B cell (primary cell): ENCODE results near the gene PARD3. TPM values are rescaled to one million over a fixed set of nuclear protein-coding genes. Genes with fewer than 3 reads are reported as not detected.

Experiments used
- ATAC-seq: fragments of 200-7000 bp; cut with Tn5 transposase; one replicate; pipeline ENCODE4 v1.10.0; 2021; ENCODE audit warnings: low read depth, mild to moderate bottlenecking, moderate number of reproducible peaks, moderate library complexity
- CTCF ChIA-PET: fragments of 350-600 bp; sonication (Branson Sonifier 250); formaldehyde crosslinking; loops from one replicate; lab custom pipeline; 2021; ENCODE audit warnings: antibody characterized with exemption, inconsistent platforms; lab: Charles Lee
- POLR2A ChIA-PET: fragments of 350-600 bp; sonication (Branson Sonifier 250); formaldehyde crosslinking; loops from one replicate; lab custom pipeline; 2021; ENCODE audit warnings: antibody characterized with exemption; lab: Charles Lee
- DNase-seq: peaks from one replicate; pipeline ENCODE4 v3.0.0; 2013
- H2AFZ ChIP-seq: 2 replicates; pipeline ENCODE4 v1.6.1; 2012; ENCODE audit warnings: mild to moderate bottlenecking, low read depth, low read length; ENCODE audit not compliant: insufficient read depth, poor library complexity, severe bottlenecking
- H3K27ac ChIP-seq, 2 donors: 1 replicate in 1 of 2; 2 replicates in 1 of 2; pipeline ENCODE4 v1.5.1; 2012 to 2013; ENCODE audit warnings: low read length in 2 of 2, mild to moderate bottlenecking in 2 of 2, moderate library complexity in 1 of 2
- H3K27me3 ChIP-seq, 4 experiments: fragments of 200-600 bp in 1 of 4; sonication (generic) in 1 of 4; replicated peaks in 1 of 4; 1 replicate in 2 of 4; 2 replicates in 2 of 4; pipeline versions ENCODE4 v1.6.1 to v1.7.0; 2013 to 2016; ENCODE audit warnings: low read length in 3 of 4, mild to moderate bottlenecking in 2 of 4, mixed read lengths in 1 of 4, moderate library complexity in 1 of 4; ENCODE audit not compliant: insufficient read depth in 4 of 4, control insufficient read depth in 3 of 4; ENCODE audit errors: control extremely low read depth in 1 of 4
- H3K36me3 ChIP-seq, 2 experiments: replicated peaks in 1 of 2; 1 replicate in 1 of 2; 2 replicates in 1 of 2; pipeline versions ENCODE4 v1.6.1 to v1.7.1; 2013; ENCODE audit warnings: low read length in 1 of 2; ENCODE audit not compliant: insufficient read depth in 2 of 2, control insufficient read depth in 1 of 2; ENCODE audit errors: control extremely low read depth in 1 of 2, extremely low read depth in 1 of 2
- H3K4me1 ChIP-seq, 2 donors: fragments of 200-600 bp in 1 of 2; sonication (generic) in 1 of 2; 1 replicate in 1 of 2; 2 replicates in 1 of 2; pipeline versions ENCODE4 v1.5.1 to v1.6.1; 2013 to 2017; ENCODE audit warnings: low read length in 2 of 2; ENCODE audit not compliant: control insufficient read depth in 2 of 2, insufficient read depth in 2 of 2
- H3K4me2 ChIP-seq: replicated peaks from 2 replicates; pipeline ENCODE3; 2012; ENCODE audit warnings: mild to moderate bottlenecking, low read depth, low read length; ENCODE audit not compliant: poor library complexity, severe bottlenecking
- H3K4me3 ChIP-seq, 5 experiments: fragments of 200-600 bp in 1 of 5; sonication (generic) in 1 of 5; 1 replicate in 3 of 5; 2 replicates in 2 of 5; pipeline versions ENCODE4 v1.5.1 to v1.7.0; 2011 to 2016; ENCODE audit warnings: low read length in 4 of 5, mild to moderate bottlenecking in 4 of 5, low read depth in 2 of 5, control low read depth in 1 of 5, moderate library complexity in 1 of 5; ENCODE audit not compliant: insufficient read depth in 1 of 5; ENCODE audit errors: control extremely low read depth in 1 of 5, extremely low read depth in 1 of 5
- H3K79me2 ChIP-seq: fragments of 200-600 bp; sonication (generic); one replicate; pipeline ENCODE4 v1.6.0; 2016; ENCODE audit warnings: low read length; ENCODE audit not compliant: control insufficient read depth, insufficient read depth
- H3K9ac ChIP-seq: fragments of 200-600 bp; sonication (generic); 2 replicates; pipeline ENCODE4 v1.6.1; 2017; ENCODE audit warnings: mild to moderate bottlenecking, low read length, moderate library complexity
- H3K9me3 ChIP-seq, 3 donors: one replicate each; pipeline versions ENCODE4 v1.6.1 to v1.7.1; 2013; ENCODE audit warnings: low read length in 2 of 3; ENCODE audit not compliant: control insufficient read depth in 2 of 3, insufficient read depth in 1 of 3; ENCODE audit errors: control extremely low read depth in 1 of 3
- H4K20me1 ChIP-seq: 2 replicates; pipeline ENCODE4 v1.6.0; 2012; ENCODE audit warnings: mild to moderate bottlenecking, low read length; ENCODE audit not compliant: insufficient read depth, control insufficient read depth, poor library complexity, severe bottlenecking
- H3K27ac Mint-ChIP-seq: one replicate; pipeline ENCODE4 v1.8.0; 2021; ENCODE audit warnings: mixed read lengths
- H3K27me3 Mint-ChIP-seq: one replicate; pipeline ENCODE4 v1.8.0; 2021; ENCODE audit warnings: mixed read lengths
- H3K4me1 Mint-ChIP-seq: one replicate; pipeline ENCODE4 v1.8.0; 2021; ENCODE audit warnings: mixed read lengths
- H3K4me3 Mint-ChIP-seq: one replicate; pipeline ENCODE4 v1.8.0; 2021; ENCODE audit warnings: mixed read lengths
- H3K9me3 Mint-ChIP-seq: one replicate; pipeline ENCODE4 v1.8.0; 2022; ENCODE audit warnings: mixed read lengths; ENCODE audit not compliant: insufficient read depth
- EZH2 ChIP-seq: IDR thresholded peaks from 2 replicates; pipeline ENCODE4 v1.6.1; 2012; ENCODE audit warnings: borderline replicate concordance, low read depth, mild to moderate bottlenecking, moderate library complexity, low read length; ENCODE audit not compliant: insufficient read depth, poor library complexity, severe bottlenecking
- WGBS: methylation state at CpG from one replicate; pipeline ENCODE4 v1.1.5; 2013; ENCODE audit warnings: missing lambda C conversion rate; ENCODE audit not compliant: insufficient coverage; 5-methylcytosine and 5-hydroxymethylcytosine counted together
- intact Hi-C: fragments of 100-400 bp; cut with micrococcal nuclease; formaldehyde crosslinking; loops from one replicate; pipeline ENCODE4 v1.10.0; 2022
- polyA plus RNA-seq: library from polyadenylated mRNA; depleted of rRNA; stranded (reverse); fragments of >200 nt; gene quantifications from 2 replicates; pipeline ENCODE4 v1.2.3, GENCODE V29; 2012
- total RNA-seq, 2 donors: library from RNA; stranded (reverse); fragments of 120-200 nt in 1 of 2; gene quantifications; 1 replicate in 1 of 2; 2 replicates in 1 of 2; pipeline versions ENCODE4 v1.2.3 to v1.2.4, GENCODE V29; 2013 to 2022
- TF ChIP-seq, protein P1 (sequence below): fragments of 200-600 bp; IDR thresholded peaks from one replicate; pipeline ENCODE4 v1.8.0; 2022; ENCODE audit warnings: antibody characterized with exemption, mild to moderate bottlenecking

Gene PARD3
- total and polyA plus RNA-seq, 2 donors (not counting 1 experiment from before 2014, with no cell fraction given) = not detected

DNA sequence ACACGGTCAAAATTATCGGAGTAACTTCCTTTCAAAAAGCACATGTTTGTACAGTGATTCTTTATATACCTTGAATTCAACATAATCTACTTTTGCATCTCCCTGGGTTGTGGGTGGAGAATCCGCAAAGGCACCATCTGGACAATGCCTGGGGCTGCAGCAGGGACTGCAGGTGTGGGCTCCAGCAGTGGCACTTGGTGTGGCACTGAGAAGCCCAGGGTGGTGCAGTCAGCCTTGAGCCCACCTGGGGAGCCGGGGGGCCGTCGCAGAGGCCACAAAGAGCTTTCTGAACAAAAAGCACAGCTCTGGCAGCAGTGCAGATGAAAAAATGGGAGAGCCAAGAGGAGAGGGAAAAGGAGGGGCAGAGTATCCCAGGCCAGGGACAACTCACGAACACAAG, 22.2 kb downstream of the PARD3 start:
- ChIA-PET CTCF (no interaction called here), POLR2A (no interaction called here)
- Mint-ChIP-seq H3K4me1 (no peaks in the 10 kb centered on the region), H3K4me3 (no peak overlapping the region), H3K27me3 (peaks cover 2% of the 10 kb centered on the region), H3K9me3 (no peaks in the 10 kb centered on the region), H3K27ac (no peak overlapping the region)
- no peaks in the 10 kb centered on the region for H4K20me1 ChIP-seq
- no peaks in the 10 kb centered on the region for H3K27me3 ChIP-seq
- intact Hi-C loops = no loop called here
- TF ChIP-seq EZH2 = no peak
- TF ChIP-seq, protein P1, sequence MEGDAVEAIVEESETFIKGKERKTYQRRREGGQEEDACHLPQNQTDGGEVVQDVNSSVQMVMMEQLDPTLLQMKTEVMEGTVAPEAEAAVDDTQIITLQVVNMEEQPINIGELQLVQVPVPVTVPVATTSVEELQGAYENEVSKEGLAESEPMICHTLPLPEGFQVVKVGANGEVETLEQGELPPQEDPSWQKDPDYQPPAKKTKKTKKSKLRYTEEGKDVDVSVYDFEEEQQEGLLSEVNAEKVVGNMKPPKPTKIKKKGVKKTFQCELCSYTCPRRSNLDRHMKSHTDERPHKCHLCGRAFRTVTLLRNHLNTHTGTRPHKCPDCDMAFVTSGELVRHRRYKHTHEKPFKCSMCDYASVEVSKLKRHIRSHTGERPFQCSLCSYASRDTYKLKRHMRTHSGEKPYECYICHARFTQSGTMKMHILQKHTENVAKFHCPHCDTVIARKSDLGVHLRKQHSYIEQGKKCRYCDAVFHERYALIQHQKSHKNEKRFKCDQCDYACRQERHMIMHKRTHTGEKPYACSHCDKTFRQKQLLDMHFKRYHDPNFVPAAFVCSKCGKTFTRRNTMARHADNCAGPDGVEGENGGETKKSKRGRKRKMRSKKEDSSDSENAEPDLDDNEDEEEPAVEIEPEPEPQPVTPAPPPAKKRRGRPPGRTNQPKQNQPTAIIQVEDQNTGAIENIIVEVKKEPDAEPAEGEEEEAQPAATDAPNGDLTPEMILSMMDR = no peak
- no peak overlapping the region for H2AFZ ChIP-seq
- no peak overlapping the region for H3K4me2 ChIP-seq
- no peaks in the 10 kb centered on the region for H3K36me3 ChIP-seq
- H3K4me1 ChIP-seq = no peaks in the 10 kb centered on the region
- H3K4me3 ChIP-seq = no peak overlapping the region
- DNase-seq (no peak), ATAC-seq (no peak)
- H3K79me2 ChIP-seq = no peaks in the 10 kb centered on the region
- H3K9me3 ChIP-seq = no peaks in the 10 kb centered on the region
- 83% methylated on average over 5 of the region's 7 CpGs for WGBS
- H3K27ac ChIP-seq = no peak overlapping the region
- H3K9ac ChIP-seq = no peak overlapping the region

- DNase-seq (no peak), ATAC-seq (no peak)
- ChIA-PET POLR2A (no interaction called here), CTCF (no interaction called here)
- intact Hi-C loops = no loop called here
- TF ChIP-seq EZH2 = no peak
- TF ChIP-seq, protein P1 = no peak
- Mint-ChIP-seq H3K4me1 (no peaks in the 10 kb centered on the region), H3K27me3 (peaks cover 2% of the 10 kb centered on the region), H3K4me3 (no peak overlapping the region), H3K27ac (no peak overlapping the region), H3K9me3 (no peaks in the 10 kb centered on the region)
- H3K9ac ChIP-seq = no peak overlapping the region
- no peaks in the 10 kb centered on the region for H3K79me2 ChIP-seq
- H3K4me2 ChIP-seq = no peak overlapping the region
- no peak overlapping the region for H3K4me3 ChIP-seq
- H2AFZ ChIP-seq = no peak overlapping the region
- H3K9me3 ChIP-seq = no peaks in the 10 kb centered on the region
- no peak overlapping the region for H3K27ac ChIP-seq
- H3K27me3 ChIP-seq = no peaks in the 10 kb centered on the region
- no peaks in the 10 kb centered on the region for H4K20me1 ChIP-seq
- H3K36me3 ChIP-seq = no peaks in the 10 kb centered on the region
- no peaks in the 10 kb centered on the region for H3K4me1 ChIP-seq
- WGBS = 93% methylated on average over 23 of the region's 23 CpGs
Measured at GRCh38 chr10:34791947-34792346, 23.1 kb downstream of the PARD3 start.
